ENCODE results near the gene TBRG4.

TBRG4 gene

DNA sequence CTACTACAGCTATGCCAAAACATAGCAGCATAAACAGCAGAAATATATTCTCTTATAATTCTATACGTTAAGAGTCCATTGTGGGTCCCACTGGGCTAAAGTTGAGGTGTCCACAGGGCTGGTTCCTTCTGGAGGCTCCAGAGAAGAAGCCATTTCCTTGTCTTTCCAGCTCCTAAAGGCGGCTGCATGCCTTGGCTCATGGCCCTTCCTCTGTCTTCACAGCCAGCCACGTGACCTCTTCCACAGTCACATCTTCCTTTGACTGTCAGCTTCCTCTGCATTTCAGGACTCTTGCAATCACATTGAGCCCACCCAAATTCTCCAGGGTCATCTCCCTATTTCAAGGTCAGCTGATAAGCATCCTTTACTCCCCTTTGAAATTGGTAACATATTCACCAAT lies 40.0 kb downstream of the TBRG4 start:
- Histone ChIP-seq H3K4me2 (ENCODE audit: insufficient read depth, low read length) (no peak overlapping the region), H3K36me3 (ENCODE audit: insufficient read depth, low read length) (peaks cover 93% of the 10 kb centered on the region), H3K79me2 (ENCODE audit: insufficient read depth, low read length) (peaks cover 34% of the 10 kb centered on the region), H3K4me3 (ENCODE audit: low read depth in 1 of 2, low read length in 2 of 2) (no peak overlapping the region), H3K9me3 (ENCODE audit: insufficient read depth, low read length, severe bottlenecking) (no peaks in the 10 kb centered on the region), H3K9ac (ENCODE audit: low read depth, low read length) (no peak overlapping the region), H3K27me3 (ENCODE audit: insufficient read depth, low read length, poor library complexity) (no peaks in the 10 kb centered on the region), H2AFZ (ENCODE audit: low read depth, low read length) (no peak overlapping the region), H4K20me1 (ENCODE audit: insufficient read depth, low read length) (peaks cover 81% of the 10 kb centered on the region), H3K4me1 (ENCODE audit: insufficient read depth, low read length) (no peaks in the 10 kb centered on the region), H3K27ac (ENCODE audit: low read length) (no peak overlapping the region)
- ATAC-seq (ENCODE audit: insufficient read depth, low read depth), result no peak
- TF ChIP-seq, protein P1, sequence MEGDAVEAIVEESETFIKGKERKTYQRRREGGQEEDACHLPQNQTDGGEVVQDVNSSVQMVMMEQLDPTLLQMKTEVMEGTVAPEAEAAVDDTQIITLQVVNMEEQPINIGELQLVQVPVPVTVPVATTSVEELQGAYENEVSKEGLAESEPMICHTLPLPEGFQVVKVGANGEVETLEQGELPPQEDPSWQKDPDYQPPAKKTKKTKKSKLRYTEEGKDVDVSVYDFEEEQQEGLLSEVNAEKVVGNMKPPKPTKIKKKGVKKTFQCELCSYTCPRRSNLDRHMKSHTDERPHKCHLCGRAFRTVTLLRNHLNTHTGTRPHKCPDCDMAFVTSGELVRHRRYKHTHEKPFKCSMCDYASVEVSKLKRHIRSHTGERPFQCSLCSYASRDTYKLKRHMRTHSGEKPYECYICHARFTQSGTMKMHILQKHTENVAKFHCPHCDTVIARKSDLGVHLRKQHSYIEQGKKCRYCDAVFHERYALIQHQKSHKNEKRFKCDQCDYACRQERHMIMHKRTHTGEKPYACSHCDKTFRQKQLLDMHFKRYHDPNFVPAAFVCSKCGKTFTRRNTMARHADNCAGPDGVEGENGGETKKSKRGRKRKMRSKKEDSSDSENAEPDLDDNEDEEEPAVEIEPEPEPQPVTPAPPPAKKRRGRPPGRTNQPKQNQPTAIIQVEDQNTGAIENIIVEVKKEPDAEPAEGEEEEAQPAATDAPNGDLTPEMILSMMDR (IDR thresholded peaks at IDR 0.05; ENCODE audit: borderline replicate concordance, extremely low read depth, low read length, poor library complexity, severe bottlenecking), result no peak
- TF ChIP-seq EZH2 (IDR thresholded peaks at IDR 0.05; ENCODE audit: borderline replicate concordance, low read depth, low read length, severe bottlenecking), result no peak
- DNase-seq, result no peak

GRCh38 chr7:45070254-45070642 lies 41.2 kb downstream of the TBRG4 start:
- Histone ChIP-seq H4K20me1 (ENCODE audit: insufficient read depth, low read length) (peaks cover 78% of the 10 kb centered on the region), H3K4me3 (ENCODE audit: low read depth in 1 of 2, low read length in 2 of 2) (no peak overlapping the region), H3K36me3 (ENCODE audit: insufficient read depth, low read length) (peaks cover 92% of the 10 kb centered on the region), H3K27ac (ENCODE audit: low read length) (no peak overlapping the region), H3K9me3 (ENCODE audit: insufficient read depth, low read length, severe bottlenecking) (no peaks in the 10 kb centered on the region), H3K79me2 (ENCODE audit: insufficient read depth, low read length) (peaks cover 46% of the 10 kb centered on the region), H2AFZ (ENCODE audit: low read depth, low read length) (no peak overlapping the region), H3K4me2 (ENCODE audit: insufficient read depth, low read length) (no peak overlapping the region), H3K27me3 (ENCODE audit: insufficient read depth, low read length, poor library complexity) (no peaks in the 10 kb centered on the region), H3K4me1 (ENCODE audit: insufficient read depth, low read length) (no peaks in the 10 kb centered on the region), H3K9ac (ENCODE audit: low read depth, low read length) (no peak overlapping the region)
- DNase-seq (no peak), ATAC-seq (ENCODE audit: insufficient read depth, low read depth) (no peak)
- TF ChIP-seq, protein P1 (IDR thresholded peaks at IDR 0.05; ENCODE audit: borderline replicate concordance, extremely low read depth, low read length, poor library complexity, severe bottlenecking), result no peak
- TF ChIP-seq EZH2 (IDR thresholded peaks at IDR 0.05; ENCODE audit: borderline replicate concordance, low read depth, low read length, severe bottlenecking), result no peak

DNA sequence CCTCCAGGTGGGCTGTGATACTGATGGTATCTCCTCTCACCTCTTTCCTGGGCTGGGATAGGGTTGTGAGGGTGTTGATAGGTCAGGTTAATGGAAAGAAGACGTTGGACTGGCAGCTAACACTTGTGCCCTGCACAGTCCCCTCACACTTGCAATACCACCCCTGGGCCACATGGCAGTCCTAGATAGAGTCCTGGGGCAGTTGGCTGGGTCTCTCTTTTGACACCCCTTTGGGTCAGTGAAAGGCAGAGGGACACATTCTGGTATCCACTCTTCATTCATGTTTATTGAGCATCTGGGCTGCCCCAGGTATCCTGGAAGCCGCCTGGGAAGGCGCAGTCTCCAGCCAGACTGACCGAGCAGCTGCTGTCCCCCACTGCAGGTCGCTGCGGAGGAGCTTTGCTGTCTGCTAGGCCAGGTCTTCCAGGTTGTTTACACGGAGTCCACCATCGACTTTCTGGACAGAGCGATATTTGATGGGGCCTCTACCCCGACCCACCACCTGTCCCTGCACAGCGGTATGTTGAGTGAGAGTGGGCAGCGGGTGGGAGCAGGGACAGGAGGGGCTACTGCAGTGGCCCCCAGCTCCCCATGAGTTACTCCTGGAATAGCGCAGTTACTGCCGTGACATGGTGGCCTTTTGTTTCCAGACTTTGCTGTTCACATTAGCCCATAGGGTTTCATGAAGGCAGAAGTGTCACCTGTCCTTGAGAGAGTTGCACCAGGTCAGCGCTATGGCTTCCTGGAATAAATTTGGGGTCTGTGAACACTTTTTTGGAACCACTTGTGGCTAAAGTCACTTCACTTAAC lies 41.8 kb downstream of the TBRG4 start:
- Histone ChIP-seq H4K20me1 (ENCODE audit: insufficient read depth, low read length) (peaks cover 78% of the 10 kb centered on the region), H3K4me3 (ENCODE audit: low read depth in 1 of 2, low read length in 2 of 2) (no peak overlapping the region), H2AFZ (ENCODE audit: low read depth, low read length) (no peak overlapping the region), H3K9ac (ENCODE audit: low read depth, low read length) (no peak overlapping the region), H3K4me1 (ENCODE audit: insufficient read depth, low read length) (no peaks in the 10 kb centered on the region), H3K79me2 (ENCODE audit: insufficient read depth, low read length) (peaks cover 52% of the 10 kb centered on the region), H3K27me3 (ENCODE audit: insufficient read depth, low read length, poor library complexity) (no peaks in the 10 kb centered on the region), H3K9me3 (ENCODE audit: insufficient read depth, low read length, severe bottlenecking) (no peaks in the 10 kb centered on the region), H3K36me3 (ENCODE audit: insufficient read depth, low read length) (peaks cover 92% of the 10 kb centered on the region), H3K4me2 (ENCODE audit: insufficient read depth, low read length) (no peak overlapping the region), H3K27ac (ENCODE audit: low read length) (no peak overlapping the region)
- no peak for TF ChIP-seq EZH2 (IDR thresholded peaks at IDR 0.05; ENCODE audit: borderline replicate concordance, low read depth, low read length, severe bottlenecking)
- TF ChIP-seq, protein P1 (IDR thresholded peaks at IDR 0.05; ENCODE audit: borderline replicate concordance, extremely low read depth, low read length, poor library complexity, severe bottlenecking), result peak; percentile 7
- ATAC-seq (ENCODE audit: insufficient read depth, low read depth) (peak; percentile 41; the same call in 1 of the 3 replicates), DNase-seq (no peak)
